ENCODE results near the gene CEP85L.

GRCh38 chr6:118554698-118555097 lies 96.7 kb downstream of the CEP85L start:
- no peak for TF ChIP-seq POLR2AphosphoS5 (IDR thresholded peaks at IDR 0.05; ENCODE audit: borderline replicate concordance, low read depth, low read length)
- no peak for TF ChIP-seq EZH2 (IDR thresholded peaks at IDR 0.05)
